Immature natural killer cell (primary cell): ENCODE data around the gene ADAMTS1. TPM values are rescaled to one million over a fixed set of nuclear protein-coding genes. Genes with fewer than 3 reads are reported as not detected.
A peak's percentile ranks its signal among the peaks of the same experiment; 100 is the strongest.

ENCODE experiments used
- DNase-seq, 3 donors: peaks; one replicate each; pipeline ENCODE4 v3.0.0; 2022; ENCODE audit warnings: mixed read lengths in 1 of 3
- H3K27ac Mint-ChIP-seq, 6 donors: one replicate each; pipeline ENCODE4 v1.8.0; 2020; ENCODE audit warnings: mixed read lengths in 6 of 6, mild to moderate bottlenecking in 5 of 6, inconsistent platforms in 4 of 6, moderate library complexity in 3 of 6
- H3K27me3 Mint-ChIP-seq, 3 donors: one replicate each; pipeline ENCODE4 v1.8.0; 2020 to 2021; ENCODE audit warnings: low read depth in 3 of 3, mild to moderate bottlenecking in 3 of 3, mixed read lengths in 3 of 3, moderate library complexity in 3 of 3, inconsistent platforms in 1 of 3
- H3K36me3 Mint-ChIP-seq, 3 donors: one replicate each; pipeline ENCODE4 v1.8.0; 2020; ENCODE audit warnings: mixed read lengths in 3 of 3, inconsistent platforms in 2 of 3, mild to moderate bottlenecking in 2 of 3
- H3K4me1 Mint-ChIP-seq, 2 donors: one replicate each; pipeline ENCODE4 v1.8.0; 2020; ENCODE audit warnings: inconsistent platforms in 2 of 2, mild to moderate bottlenecking in 2 of 2, mixed read lengths in 2 of 2, moderate library complexity in 1 of 2
- H3K4me3 Mint-ChIP-seq, 5 donors: one replicate each; pipeline ENCODE4 v1.8.0; 2020; ENCODE audit warnings: mild to moderate bottlenecking in 5 of 5, mixed read lengths in 5 of 5, inconsistent platforms in 3 of 5, moderate library complexity in 3 of 5
- H3K9me3 Mint-ChIP-seq, 6 donors: one replicate each; pipeline ENCODE4 v1.8.0; 2020; ENCODE audit warnings: mild to moderate bottlenecking in 6 of 6, mixed read lengths in 6 of 6, inconsistent platforms in 4 of 6, moderate library complexity in 3 of 6
- polyA plus RNA-seq, 3 donors: library from polyadenylated mRNA; unstranded; fragments of 300-500 nt; fragmentation: Illumina TruSeq; gene quantifications; one replicate each; pipeline ENCODE4 v1.2.3, GENCODE V29; 2021

ADAMTS1 gene
- polyA plus RNA-seq, 3 donors from 2014 or later: 8.7 to 34.2 (median 23.9) TPM

- Mint-ChIP-seq H3K27ac (no peak overlapping the region), H3K4me1 (peaks cover 17 to 26% of the 10 kb centered on the region in 2 donors), H3K27me3 (peaks cover 4 to 8% (median 5%) of the 10 kb centered on the region in 3 donors), H3K36me3 (no peaks in the 10 kb centered on the region), H3K4me3 (no peak overlapping the region), H3K9me3 (no peaks in the 10 kb centered on the region)
- no peak for DNase-seq
Measured at GRCh38 chr21:26851109-26851944, 6.1 kb upstream of the ADAMTS1 start.

- H3K27ac Mint-ChIP-seq: no peak overlapping the region
- peak in 2 of 3 donors; percentile 32 to 39 for DNase-seq
- H3K4me1 Mint-ChIP-seq: peaks cover 25 to 36% of the 10 kb centered on the region in 2 donors
- H3K4me3 Mint-ChIP-seq: peak overlapping the region in 4 of 5 donors; percentile 21 to 58 (median 28)
- H3K36me3 Mint-ChIP-seq: no peaks in the 10 kb centered on the region
- no peaks in the 10 kb centered on the region for H3K9me3 Mint-ChIP-seq
- peaks cover 9 to 17% (median 11%) of the 10 kb centered on the region in 3 donors for H3K27me3 Mint-ChIP-seq
Measured at GRCh38 chr21:26850116-26850643, 5.0 kb upstream of the ADAMTS1 start.

- Mint-ChIP-seq H3K27me3 (peaks cover 8 to 21% (median 11%) of the 10 kb centered on the region in 3 donors), H3K36me3 (no peaks in the 10 kb centered on the region), H3K27ac (no peak overlapping the region), H3K4me3 (peak overlapping the region in 4 of 5 donors; percentile 21 to 58 (median 28)), H3K4me1 (peaks cover 25 to 36% of the 10 kb centered on the region in 2 donors), H3K9me3 (no peaks in the 10 kb centered on the region)
- peak; percentile 52 to 59 (median 52) for DNase-seq
Measured at GRCh38 chr21:26849428-26850115, 4.4 kb upstream of the ADAMTS1 start.

GRCh38 chr21:26847921-26848320 is 2.7 kb upstream of the ADAMTS1 start:
- peaks cover 10 to 27% (median 22%) of the 10 kb centered on the region in 3 donors for H3K27me3 Mint-ChIP-seq
- H3K4me1 Mint-ChIP-seq: peaks cover 34 to 43% of the 10 kb centered on the region in 2 donors
- peaks cover 0 to 10% (median under 1%) of the 10 kb centered on the region in 3 donors for H3K36me3 Mint-ChIP-seq

GRCh38 chr21:26847002-26847401 is 1.8 kb upstream of the ADAMTS1 start:
- H3K27me3 Mint-ChIP-seq: peaks cover 10 to 27% (median 22%) of the 10 kb centered on the region in 3 donors
- H3K36me3 Mint-ChIP-seq: peaks cover 8 to 19% (median 9%) of the 10 kb centered on the region in 3 donors
- peaks cover 43 to 52% of the 10 kb centered on the region in 2 donors for H3K4me1 Mint-ChIP-seq
- DNase-seq: no peak
- H3K9me3 Mint-ChIP-seq: peaks cover 0 to 3% (median 0%) of the 10 kb centered on the region in 6 donors
- H3K27ac Mint-ChIP-seq: peak overlapping the region; percentile 17 to 94 (median 83)
- peak overlapping the region; percentile 96 to 98 (median 97) for H3K4me3 Mint-ChIP-seq

More at GRCh38 chr21:26847921-26848320, 2.7 kb upstream of the ADAMTS1 start:
- peak overlapping the region in 3 of 6 donors; percentile 22 to 24 (median 23) for H3K27ac Mint-ChIP-seq
- H3K4me3 Mint-ChIP-seq: no peak overlapping the region
- DNase-seq: no peak
- H3K9me3 Mint-ChIP-seq: no peaks in the 10 kb centered on the region

- Mint-ChIP-seq H3K36me3 (peaks cover 13 to 25% (median 14%) of the 10 kb centered on the region in 3 donors), H3K9me3 (peaks cover 0 to 3% (median 0%) of the 10 kb centered on the region in 6 donors), H3K4me1 (peaks cover 48 to 59% of the 10 kb centered on the region in 2 donors), H3K27ac (peak overlapping the region; percentile 17 to 94 (median 83)), H3K27me3 (peaks cover 10 to 27% (median 22%) of the 10 kb centered on the region in 3 donors), H3K4me3 (peak overlapping the region; percentile 96 to 98 (median 97))
- DNase-seq: peak; percentile 55 to 58 (median 57)
Measured at GRCh38 chr21:26846036-26846931, 1.1 kb upstream of the ADAMTS1 start.

- Mint-ChIP-seq H3K9me3 (peaks cover 0 to 3% (median 0%) of the 10 kb centered on the region in 6 donors), H3K4me1 (peaks cover 52 to 63% of the 10 kb centered on the region in 2 donors), H3K4me3 (peak overlapping the region; percentile 96 to 98 (median 97)), H3K36me3 (peaks cover 15 to 28% (median 18%) of the 10 kb centered on the region in 3 donors), H3K27ac (peak overlapping the region; percentile 17 to 94 (median 83)), H3K27me3 (peaks cover 13 to 27% (median 22%) of the 10 kb centered on the region in 3 donors)
- DNase-seq: no peak
Measured at GRCh38 chr21:26845759-26846035, 488 bp upstream of the ADAMTS1 start.

- Mint-ChIP-seq H3K27me3 (peaks cover 13 to 31% (median 26%) of the 10 kb centered on the region in 3 donors), H3K36me3 (peaks cover 27 to 40% (median 30%) of the 10 kb centered on the region in 3 donors), H3K4me1 (peaks cover 61 to 69% of the 10 kb centered on the region in 2 donors), H3K27ac (peak overlapping the region; percentile 81 to 96 (median 90)), H3K9me3 (peaks cover 0 to 3% (median 0%) of the 10 kb centered on the region in 6 donors), H3K4me3 (peak overlapping the region; percentile 96 to 98 (median 97))
- peak; percentile 38 to 49 (median 47) for DNase-seq
Measured at GRCh38 chr21:26844258-26845065, 747 bp downstream of the ADAMTS1 start.

GRCh38 chr21:26843933-26844257 is 1.3 kb downstream of the ADAMTS1 start:
- H3K27ac Mint-ChIP-seq: peak overlapping the region; percentile 81 to 96 (median 90)
- H3K27me3 Mint-ChIP-seq: peaks cover 13 to 31% (median 26%) of the 10 kb centered on the region in 3 donors
- H3K36me3 Mint-ChIP-seq: peaks cover 31 to 45% (median 36%) of the 10 kb centered on the region in 3 donors
- DNase-seq: peak in 1 of 3 donors; percentile 33
- peak overlapping the region; percentile 96 to 98 (median 97) for H3K4me3 Mint-ChIP-seq
- peaks cover 0 to 3% (median 0%) of the 10 kb centered on the region in 6 donors for H3K9me3 Mint-ChIP-seq
- peaks cover 67 to 72% of the 10 kb centered on the region in 2 donors for H3K4me1 Mint-ChIP-seq

GRCh38 chr21:26842974-26843932 is 2.0 kb downstream of the ADAMTS1 start:
- Mint-ChIP-seq H3K27ac (peak overlapping the region; percentile 81 to 96 (median 90)), H3K4me1 (peaks cover 71 to 74% of the 10 kb centered on the region in 2 donors), H3K27me3 (peaks cover 13 to 31% (median 26%) of the 10 kb centered on the region in 3 donors), H3K9me3 (peaks cover 0 to 3% (median 0%) of the 10 kb centered on the region in 6 donors), H3K36me3 (peaks cover 37 to 51% (median 42%) of the 10 kb centered on the region in 3 donors), H3K4me3 (peak overlapping the region; percentile 96 to 98 (median 97))
- DNase-seq: peak; percentile 70 to 79 (median 75)

GRCh38 chr21:26842300-26842699 is 2.9 kb downstream of the ADAMTS1 start:
- H3K4me1 Mint-ChIP-seq: peaks cover 78 to 80% of the 10 kb centered on the region in 2 donors
- H3K9me3 Mint-ChIP-seq: peaks cover 0 to 3% (median 0%) of the 10 kb centered on the region in 6 donors
- H3K27me3 Mint-ChIP-seq: peaks cover 13 to 31% (median 26%) of the 10 kb centered on the region in 3 donors
- peak overlapping the region; percentile 81 to 96 (median 90) for H3K27ac Mint-ChIP-seq
- DNase-seq: no peak
- H3K4me3 Mint-ChIP-seq: peak overlapping the region; percentile 96 to 98 (median 97)
- H3K36me3 Mint-ChIP-seq: peaks cover 42 to 57% (median 49%) of the 10 kb centered on the region in 3 donors
